ENCODE results near the gene TMEM229B.

- TF ChIP-seq POLR2A (IDR thresholded peaks at IDR 0.05; ENCODE audit: low read depth, low read length) (no peak), POLR2AphosphoS5 (IDR thresholded peaks at IDR 0.05; ENCODE audit: low read depth, low read length) (no peak), TAF1 (IDR thresholded peaks at IDR 0.05; ENCODE audit: low read depth, low read length) (no peak), POU2F2 (IDR thresholded peaks at IDR 0.05; ENCODE audit: low read depth, low read length) (no peak)
These were observed 12.5 kb upstream of the TMEM229B start for GRCh38 chr14:67500981-67501380.
